IPS-18a (cell line): ENCODE measurements around the gene CTRB2.

ENCODE experiments used
- H3K27ac ChIP-seq: one replicate; pipeline ENCODE4 v1.5.1; 2013; ENCODE audit warnings: low read length
- H3K27me3 ChIP-seq: one replicate; pipeline ENCODE4 v1.6.1; 2013; ENCODE audit warnings: mild to moderate bottlenecking, low read length; ENCODE audit not compliant: control insufficient read depth, insufficient read depth
- H3K36me3 ChIP-seq: one replicate; pipeline ENCODE4 v1.6.1; 2013; ENCODE audit warnings: low read depth, low read length; ENCODE audit not compliant: control insufficient read depth
- H3K4me1 ChIP-seq: one replicate; pipeline ENCODE4 v1.6.1; 2013; ENCODE audit warnings: low read depth, low read length; ENCODE audit not compliant: control insufficient read depth
- H3K4me3 ChIP-seq: one replicate; pipeline ENCODE4 v1.5.1; 2013; ENCODE audit warnings: low read length
- H3K9ac ChIP-seq: one replicate; pipeline ENCODE4 v1.6.1; 2013; ENCODE audit warnings: mild to moderate bottlenecking, low read length, moderate library complexity
- H3K9me3 ChIP-seq: one replicate; pipeline ENCODE4 v1.6.1; 2013; ENCODE audit warnings: low read depth, low read length; ENCODE audit not compliant: control insufficient read depth

CTRB2 gene

GRCh38 chr16:75176926-75177325 lies 30.0 kb downstream of the CTRB2 start:
- no peak overlapping the region for H3K27ac ChIP-seq
- no peaks in the 10 kb centered on the region for H3K36me3 ChIP-seq
- H3K9me3 ChIP-seq = peaks cover 17% of the 10 kb centered on the region
- no peaks in the 10 kb centered on the region for H3K27me3 ChIP-seq
- H3K9ac ChIP-seq = no peak overlapping the region
- no peaks in the 10 kb centered on the region for H3K4me1 ChIP-seq
- H3K4me3 ChIP-seq = no peak overlapping the region

- Histone ChIP-seq H3K4me3 (no peak overlapping the region), H3K4me1 (no peaks in the 10 kb centered on the region), H3K9ac (no peak overlapping the region), H3K36me3 (peaks cover 10% of the 10 kb centered on the region), H3K27ac (no peak overlapping the region), H3K27me3 (no peaks in the 10 kb centered on the region), H3K9me3 (peaks cover 32% of the 10 kb centered on the region)
Observed at GRCh38 chr16:75175074-75175473, 31.9 kb downstream of the CTRB2 start.

GRCh38 chr16:75172578-75172977 lies 34.4 kb downstream of the CTRB2 start:
- H3K4me1 ChIP-seq = no peaks in the 10 kb centered on the region
- peaks cover 56% of the 10 kb centered on the region for H3K9me3 ChIP-seq
- H3K4me3 ChIP-seq = no peak overlapping the region
- no peak overlapping the region for H3K27ac ChIP-seq
- peaks cover 28% of the 10 kb centered on the region for H3K36me3 ChIP-seq
- H3K27me3 ChIP-seq = no peaks in the 10 kb centered on the region
- H3K9ac ChIP-seq = no peak overlapping the region

GRCh38 chr16:75169899-75170405 lies 37.0 kb downstream of the CTRB2 start:
- Histone ChIP-seq H3K4me3 (no peak overlapping the region), H3K36me3 (peaks cover 40% of the 10 kb centered on the region), H3K4me1 (no peaks in the 10 kb centered on the region), H3K9me3 (peaks cover 56% of the 10 kb centered on the region), H3K27me3 (no peaks in the 10 kb centered on the region), H3K9ac (no peak overlapping the region), H3K27ac (no peak overlapping the region)

- Histone ChIP-seq H3K36me3 (peaks cover 3% of the 10 kb centered on the region), H3K9me3 (no peaks in the 10 kb centered on the region), H3K9ac (no peak overlapping the region), H3K27ac (no peak overlapping the region), H3K4me3 (no peak overlapping the region), H3K27me3 (no peaks in the 10 kb centered on the region), H3K4me1 (no peaks in the 10 kb centered on the region)
Observed at GRCh38 chr16:75160386-75160785, 46.6 kb downstream of the CTRB2 start.
